H1 (cell line): ENCODE measurements around the gene ADD2. TPM values are rescaled to one million over a fixed set of nuclear protein-coding genes. Genes with fewer than 3 reads are reported as not detected.

ENCODE experiments used
- CTCF ChIA-PET: fragments of 300-600 bp; sonication (Branson Sonifier 250); formaldehyde crosslinking; loops from one replicate; lab custom pipeline; 2021; ENCODE audit not compliant: partially characterized antibody; lab: Charles Lee
- POLR2A ChIA-PET: fragments of 300-600 bp; sonication (Branson Sonifier 250); formaldehyde crosslinking; loops from one replicate; lab custom pipeline; 2021; ENCODE audit warnings: inconsistent platforms; ENCODE audit not compliant: partially characterized antibody; lab: Charles Lee
- DNase-seq, 2 experiments: peaks; one replicate each; pipeline versions ENCODE4 v3.0.0 to v3.0.0-alpha.2; 2010 to 2022; ENCODE audit warnings: low spot score in 2 of 2, low read depth in 1 of 2, mixed read lengths in 1 of 2
- FAIRE-seq: peaks from 2 replicates; lab custom pipeline; 2011; peaks lifted over from hg19 to GRCh38; lab: Jason Lieb, UNC
- H2AFZ ChIP-seq: 2 replicates; pipeline ENCODE4 v1.8.1; 2012; ENCODE audit warnings: low read length, inconsistent platforms
- H2AK5ac ChIP-seq: 2 replicates; pipeline ENCODE4 v1.6.1; 2013; ENCODE audit warnings: low read depth, low read length
- H2BK120ac ChIP-seq: replicated peaks from 2 replicates; pipeline ENCODE3; 2013; ENCODE audit warnings: low read depth, low read length, inconsistent platforms
- H2BK12ac ChIP-seq: 2 replicates; pipeline ENCODE4 v1.6.1; 2013; ENCODE audit warnings: low read depth, low read length
- H2BK15ac ChIP-seq: 2 replicates; pipeline ENCODE4 v1.6.1; 2013; ENCODE audit warnings: low read length
- H2BK20ac ChIP-seq: 2 replicates; pipeline ENCODE4 v1.6.1; 2013; ENCODE audit warnings: low read length
- H2BK5ac ChIP-seq: 2 replicates; pipeline ENCODE4 v1.6.1; 2013; ENCODE audit warnings: low read depth, low read length
- H3K14ac ChIP-seq: 2 replicates; pipeline ENCODE4 v1.6.1; 2013; ENCODE audit warnings: inconsistent platforms; ENCODE audit not compliant: insufficient read length
- H3K18ac ChIP-seq: 2 replicates; pipeline ENCODE4 v1.6.1; 2013; ENCODE audit warnings: low read length; ENCODE audit errors: extremely low read depth
- H3K23ac ChIP-seq: 2 replicates; pipeline ENCODE4 v1.6.1; 2013; ENCODE audit warnings: inconsistent platforms; ENCODE audit not compliant: insufficient read length
- H3K23me2 ChIP-seq: 2 replicates; pipeline ENCODE4 v1.6.1; 2013; ENCODE audit warnings: low read depth, low read length
- H3K27ac ChIP-seq: 2 replicates; pipeline ENCODE4 v1.6.1; 2011; ENCODE audit warnings: low read depth, low read length, inconsistent platforms
- H3K27me3 ChIP-seq, 4 experiments: replicated peaks in 1 of 4; 1 replicate in 1 of 4; 2 replicates in 3 of 4; pipeline versions ENCODE4 v1.6.1 to v1.8.1; 2011 to 2013; ENCODE audit warnings: low read length in 3 of 4, mild to moderate bottlenecking in 3 of 4, inconsistent platforms in 2 of 4, mixed read lengths in 2 of 4, moderate library complexity in 1 of 4; ENCODE audit not compliant: control insufficient read depth in 3 of 4, insufficient read depth in 3 of 4; ENCODE audit errors: extremely low read depth in 1 of 4
- H3K36me3 ChIP-seq, 4 experiments: 2 replicates each; pipeline versions ENCODE4 v1.6.1 to v1.8.1; 2011 to 2013; ENCODE audit warnings: mild to moderate bottlenecking in 4 of 4, low read length in 3 of 4, moderate library complexity in 2 of 4, control low read depth in 1 of 4, inconsistent platforms in 1 of 4; ENCODE audit not compliant: insufficient read depth in 4 of 4, control insufficient read depth in 2 of 4
- H3K4ac ChIP-seq: replicated peaks from 2 replicates; pipeline ENCODE3; 2013; ENCODE audit warnings: low read length, low read depth, mixed read lengths, inconsistent platforms; ENCODE audit not compliant: insufficient read length
- H3K4me1 ChIP-seq, 4 experiments: replicated peaks in 1 of 4; 1 replicate in 1 of 4; 2 replicates in 3 of 4; pipeline versions ENCODE4 v1.6.1 to v1.8.1; 2011 to 2013; ENCODE audit warnings: low read length in 3 of 4, inconsistent platforms in 2 of 4, mixed read lengths in 1 of 4; ENCODE audit not compliant: insufficient read depth in 4 of 4, control insufficient read depth in 3 of 4
- H3K4me2 ChIP-seq, 2 experiments: 2 replicates each; pipeline versions ENCODE4 v1.6.1 to v1.8.1; 2011 to 2013; ENCODE audit warnings: low read depth in 2 of 2, low read length in 2 of 2, control low read depth in 1 of 2, inconsistent platforms in 1 of 2, mild to moderate bottlenecking in 1 of 2; ENCODE audit not compliant: insufficient read depth in 1 of 2
- H3K4me3 ChIP-seq, 4 experiments: fragments of 200-600, 300-600 bp in 1 of 4; sonication (generic), shearing (Covaris generic), sonication (Bioruptor Twin) in 1 of 4; 2 replicates each; pipeline versions ENCODE4 v1.5.1 to v1.8.1; 2011 to 2016; ENCODE audit warnings: low read length in 4 of 4, low read depth in 3 of 4, control low read depth in 2 of 4, inconsistent platforms in 2 of 4, mild to moderate bottlenecking in 2 of 4, mixed read lengths in 1 of 4, moderate library complexity in 1 of 4; ENCODE audit not compliant: insufficient read depth in 2 of 4; ENCODE audit errors: extremely low read depth in 1 of 4
- H3K56ac ChIP-seq: replicated peaks from 2 replicates; pipeline ENCODE3; 2013; ENCODE audit warnings: low read depth, mild to moderate bottlenecking, mixed read lengths, low read length, inconsistent platforms; ENCODE audit not compliant: insufficient read length
- H3K79me1 ChIP-seq: 2 replicates; pipeline ENCODE4 v1.6.1; 2013; ENCODE audit warnings: low read depth, low read length, control low read depth
- H3K79me2 ChIP-seq, 2 experiments: 2 replicates each; pipeline versions ENCODE4 v1.6.1 to v1.8.1; 2012 to 2013; ENCODE audit warnings: low read length in 2 of 2, mild to moderate bottlenecking in 2 of 2, inconsistent platforms in 1 of 2; ENCODE audit not compliant: insufficient read depth in 2 of 2, control insufficient read depth in 1 of 2
- H3K9ac ChIP-seq, 4 experiments: replicated peaks in 1 of 4; 1 replicate in 1 of 4; 2 replicates in 3 of 4; pipeline versions ENCODE4 v1.6.1 to v1.8.1; 2011 to 2013; ENCODE audit warnings: low read depth in 3 of 4, low read length in 3 of 4, control low read depth in 2 of 4, mild to moderate bottlenecking in 2 of 4, moderate library complexity in 2 of 4, inconsistent platforms in 1 of 4; ENCODE audit errors: extremely low read depth in 1 of 4
- H3K9me3 ChIP-seq, 2 experiments: 2 replicates each; pipeline versions ENCODE4 v1.6.1 to v1.8.1; 2012 to 2013; ENCODE audit warnings: mild to moderate bottlenecking in 2 of 2, moderate library complexity in 2 of 2, control low read depth in 1 of 2, inconsistent platforms in 1 of 2, low read depth in 1 of 2, low read length in 1 of 2, mixed read lengths in 1 of 2; ENCODE audit not compliant: insufficient read depth in 2 of 2
- H4K20me1 ChIP-seq, 2 experiments: replicated peaks in 1 of 2; 2 replicates each; pipeline versions ENCODE3 to v1.8.1; 2011 to 2013; ENCODE audit warnings: inconsistent platforms in 2 of 2, low read length in 2 of 2, mild to moderate bottlenecking in 1 of 2; ENCODE audit not compliant: insufficient read depth in 2 of 2, control insufficient read depth in 1 of 2
- H4K5ac ChIP-seq: 2 replicates; pipeline ENCODE4 v1.6.1; 2013; ENCODE audit warnings: low read length, low read depth, mixed read lengths, inconsistent platforms; ENCODE audit not compliant: insufficient read length
- H4K8ac ChIP-seq: 2 replicates; pipeline ENCODE4 v1.8.0; 2013; ENCODE audit warnings: mild to moderate bottlenecking, moderate library complexity, low read length, inconsistent platforms; ENCODE audit not compliant: insufficient read depth; ENCODE audit errors: extremely low read depth
- H4K91ac ChIP-seq: replicated peaks from 2 replicates; pipeline ENCODE3; 2013; ENCODE audit warnings: low read length, mixed read lengths, inconsistent platforms; ENCODE audit not compliant: insufficient read length
- CEBPB ChIP-seq: IDR thresholded peaks from 2 replicates; pipeline ENCODE4 v1.6.1; 2012; ENCODE audit warnings: low read depth, low read length
- CHD2 ChIP-seq: IDR thresholded peaks from 2 replicates; pipeline ENCODE4 v1.6.1; 2012; ENCODE audit warnings: low read length, improper control_type of control experiment
- GABPA ChIP-seq: IDR thresholded peaks from 2 replicates; pipeline ENCODE4 v1.6.1; 2011; ENCODE audit warnings: mild to moderate bottlenecking, low read length, moderate library complexity, borderline replicate concordance; ENCODE audit not compliant: insufficient read depth
- GTF2F1 ChIP-seq: IDR thresholded peaks from 2 replicates; pipeline ENCODE4 v1.6.1; 2012; ENCODE audit warnings: low read depth, low read length, improper control_type of control experiment, borderline replicate concordance
- HDAC2 ChIP-seq, 2 experiments: fragments of 300-600 bp in 1 of 2; sonication (generic) in 1 of 2; IDR thresholded peaks; 2 replicates each; pipeline ENCODE4 v1.6.1; 2011 to 2012; ENCODE audit warnings: low read depth in 2 of 2, low read length in 2 of 2, mild to moderate bottlenecking in 2 of 2, moderate library complexity in 2 of 2, borderline replicate concordance in 1 of 2, inconsistent platforms in 1 of 2
- MAX ChIP-seq: IDR thresholded peaks from 2 replicates; pipeline ENCODE4 v1.6.1; 2012; ENCODE audit warnings: inconsistent platforms
- RNF2 ChIP-seq: fragments of 200-900, 300-1000 bp; sonication (generic); IDR thresholded peaks from 2 replicates; pipeline ENCODE4 v1.7.1; 2016; ENCODE audit warnings: borderline replicate concordance, low read depth, mild to moderate bottlenecking, antibody characterized with exemption, low read length; ENCODE audit not compliant: poor library complexity, severe bottlenecking; ENCODE audit errors: missing control alignments
- SAP30 ChIP-seq: fragments of 300-600 bp; sonication (generic); IDR thresholded peaks from 2 replicates; pipeline ENCODE4 v1.7.1; 2012; ENCODE audit warnings: low read length, moderate library complexity, mild to moderate bottlenecking, inconsistent platforms; ENCODE audit not compliant: insufficient read depth, insufficient replicate concordance
- SIN3A ChIP-seq, 2 experiments: IDR thresholded peaks in 1 of 2; conservative IDR thresholded peaks in 1 of 2; 2 replicates each; pipeline ENCODE4 v1.6.1; 2011 to 2012; ENCODE audit warnings: low read length in 2 of 2, improper control_type of control experiment in 1 of 2, low read depth in 1 of 2, mild to moderate bottlenecking in 1 of 2
- SP1 ChIP-seq: IDR thresholded peaks from 2 replicates; pipeline ENCODE4 v1.6.1; 2011; ENCODE audit warnings: low read depth, low read length
- SP2 ChIP-seq: IDR thresholded peaks from 2 replicates; pipeline ENCODE4 v1.6.1; 2012; ENCODE audit warnings: mild to moderate bottlenecking, low read length, inconsistent platforms
- TCF12 ChIP-seq: IDR thresholded peaks from 2 replicates; pipeline ENCODE4 v1.6.1; 2011; ENCODE audit warnings: low read depth, mild to moderate bottlenecking, low read length
- ZNF274 ChIP-seq: IDR thresholded peaks from 2 replicates; pipeline ENCODE4 v1.7.0; 2012; ENCODE audit warnings: low read length, borderline replicate concordance; ENCODE audit errors: extremely low read depth
- WGBS, 2 experiments: shearing (Covaris generic) in 1 of 2; methylation state at CpG; one replicate each; pipeline versions ENCODE4 v1.1.6 to v1.1.7; 2013 to 2015; ENCODE audit warnings: low lambda C conversion rate in 2 of 2, mixed read lengths in 2 of 2, inconsistent platforms in 1 of 2, low coverage in 1 of 2, missing lambda C conversion rate in 1 of 2; ENCODE audit not compliant: insufficient replicate concordance in 2 of 2, insufficient coverage in 1 of 2, insufficient read length in 1 of 2; ENCODE audit errors: extremely low coverage in 1 of 2, missing lambda C conversion rate in 1 of 2; 5-methylcytosine and 5-hydroxymethylcytosine counted together
- polyA plus RNA-seq, 7 experiments: library from polyadenylated mRNA; depleted of rRNA in 3 of 7; stranded (reverse) in 5 of 7; unstranded in 2 of 7; fragments of >200 nt in 5 of 7; fragments of 200-250 nt in 2 of 7; gene quantifications; 1 replicate in 5 of 7; 2 replicates in 1 of 7; 4 replicates in 1 of 7; pipeline versions ENCODE4 v1.2.1 to v1.2.3, GENCODE V29; 2011 to 2013; ENCODE audit warnings: missing spikeins in 2 of 7, mixed read lengths in 2 of 7
- total RNA-seq: library from RNA; stranded (reverse); fragmentation: NEBNext Ultra II Directional; extraction: Animal tissue kit (Norgen Biotek cat#: 25700); gene quantifications from 2 replicates; pipeline ENCODE4 v1.2.1, GENCODE V29; 2021

ADD2 gene
- total and polyA plus RNA-seq, 2 of the 8 experiments (the other 6 are each of a cell fraction or from before 2014, with no cell fraction given): 58.5 to 170 TPM

- no peak overlapping the region for H2BK120ac ChIP-seq
- CTCF ChIA-PET: interaction anchor here (0.6 to 1.8 kb wide), 3 partner anchors 16 to 47 kb away, joined by 3 to 4 read pairs (median 4); partner anchors contain the start of gene ADD2
- POLR2A ChIA-PET: interaction anchor here (0.8 to 2.8 kb wide), 5 partner anchors 9 to 15 kb away, joined by 3 to 7 read pairs (median 5); partner anchors contain the start of gene ADD2
- WGBS, 2 experiments: 81% methylated on average over 1 of the region's 1 CpG; no CpG with 5 or more reads in 1 of the 2 experiments
- H3K79me2 ChIP-seq: peaks cover 22 to 98% of the 10 kb centered on the region in 2 experiments
- H3K56ac ChIP-seq: no peak overlapping the region
- 0 out of 4 replicates have a peak, but pooled peaks cover 0 to under 1% of the 10 kb centered on the region in 2 experiments for H3K9me3 ChIP-seq
- H3K18ac ChIP-seq: no peak overlapping the region
- no peak overlapping the region for H3K4me2 ChIP-seq
- no peak overlapping the region for H3K27ac ChIP-seq
- no peak overlapping the region for H2BK12ac ChIP-seq
- H3K23ac ChIP-seq: no peak overlapping the region
- no peak overlapping the region for H2AFZ ChIP-seq
- peaks cover 2% of the 10 kb centered on the region; the same call in 1 of the 2 replicates for H3K23me2 ChIP-seq
- peaks cover 24 to 35% of the 10 kb centered on the region in 2 experiments for H4K20me1 ChIP-seq
- no peaks in the 10 kb centered on the region; a peak in 1 of 8 replicates for H3K36me3 ChIP-seq
- H4K5ac ChIP-seq: no peak overlapping the region
- H3K4ac ChIP-seq: no peak overlapping the region
- H2BK20ac ChIP-seq: no peak overlapping the region
- no peak overlapping the region for H2BK15ac ChIP-seq
- no peaks in the 10 kb centered on the region for H3K27me3 ChIP-seq
- H2AK5ac ChIP-seq: no peak overlapping the region
- FAIRE-seq (no peak), DNase-seq (no peak)
- H3K79me1 ChIP-seq: peaks cover 25% of the 10 kb centered on the region
- H4K8ac ChIP-seq: no peak overlapping the region
- H2BK5ac ChIP-seq: no peak overlapping the region
- H4K91ac ChIP-seq: no peak overlapping the region
- H3K9ac ChIP-seq: no peak overlapping the region
- H3K4me1 ChIP-seq: peaks cover 0 to 19% (median 7%) of the 10 kb centered on the region in 4 experiments; a peak in 6 of 7 replicates
- H3K14ac ChIP-seq: no peak overlapping the region
- H3K4me3 ChIP-seq: no peak overlapping the region
- TF ChIP-seq SAP30: no peak
- no peak for TF ChIP-seq TCF12
- no peak for TF ChIP-seq GTF2F1
- TF ChIP-seq CHD2: no peak
- TF ChIP-seq CEBPB: no peak
- no peak for TF ChIP-seq RNF2
- TF ChIP-seq ZNF274: no peak
- no peak for TF ChIP-seq HDAC2 (IDR thresholded peaks at IDR 0.05; ENCODE audit: borderline replicate concordance in 1 of 2, low read depth in 2 of 2, low read length in 2 of 2)
- no peak for TF ChIP-seq SP1
- no peak for TF ChIP-seq MAX
- TF ChIP-seq GABPA: no peak
- no peak for TF ChIP-seq SP2
- TF ChIP-seq SIN3A (conservative IDR thresholded peaks at IDR 0.05 in 1 of 2, IDR thresholded peaks at IDR 0.05 in 1 of 2; ENCODE audit: low read depth in 1 of 2, low read length in 2 of 2): no peak
These were observed 15.6 kb downstream of the ADD2 start for GRCh38 chr2:70752396-70752795.
